GM18526 (cell line): ENCODE measurements around the gene PKP1.

Experiments
- POLR2A ChIP-seq: IDR thresholded peaks from 3 replicates; pipeline ENCODE4 v1.6.1; 2011; ENCODE audit not compliant: insufficient read length; ENCODE audit errors: extremely low read depth

PKP1 gene

GRCh38 chr1:201346337-201346939 is 63.1 kb downstream of the PKP1 start:
- TF ChIP-seq POLR2A: no peak

GRCh38 chr1:201346987-201347386 is 63.7 kb downstream of the PKP1 start:
- TF ChIP-seq POLR2A: no peak

DNA sequence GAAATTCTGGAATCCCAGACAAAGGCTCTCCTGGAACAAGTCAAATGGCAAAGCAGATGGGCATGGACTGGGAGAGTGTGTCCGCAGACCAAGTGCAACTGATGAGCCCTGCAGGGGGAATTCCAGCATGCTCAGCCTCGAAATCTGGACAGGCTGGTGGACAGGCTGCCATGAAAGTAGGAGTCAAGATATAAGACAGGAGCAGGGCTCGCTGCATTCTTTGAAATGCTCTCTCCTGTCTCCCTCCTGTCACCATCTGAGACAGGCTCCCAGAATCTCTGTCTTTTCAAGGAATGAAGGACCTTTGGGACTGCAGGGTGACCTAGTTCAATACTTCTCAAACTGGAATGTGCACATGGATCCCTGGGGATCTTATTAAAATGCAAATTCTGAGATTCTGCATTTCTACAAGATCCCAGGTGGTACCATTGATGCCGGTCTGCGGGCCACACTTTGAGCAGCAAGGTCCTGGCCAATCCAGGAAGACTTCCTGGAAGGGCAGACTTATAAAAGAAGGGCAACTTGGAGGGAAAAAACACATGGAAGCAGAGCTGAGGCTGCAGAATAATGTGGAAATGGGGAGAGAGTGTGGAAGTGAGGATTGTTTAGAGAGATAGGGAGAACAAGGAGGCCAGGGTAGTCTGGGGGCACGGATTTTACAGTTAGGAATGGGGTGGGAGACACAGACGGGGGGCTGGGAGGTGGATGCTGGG is 64.3 kb downstream of the PKP1 start:
- no peak for TF ChIP-seq POLR2A

DNA sequence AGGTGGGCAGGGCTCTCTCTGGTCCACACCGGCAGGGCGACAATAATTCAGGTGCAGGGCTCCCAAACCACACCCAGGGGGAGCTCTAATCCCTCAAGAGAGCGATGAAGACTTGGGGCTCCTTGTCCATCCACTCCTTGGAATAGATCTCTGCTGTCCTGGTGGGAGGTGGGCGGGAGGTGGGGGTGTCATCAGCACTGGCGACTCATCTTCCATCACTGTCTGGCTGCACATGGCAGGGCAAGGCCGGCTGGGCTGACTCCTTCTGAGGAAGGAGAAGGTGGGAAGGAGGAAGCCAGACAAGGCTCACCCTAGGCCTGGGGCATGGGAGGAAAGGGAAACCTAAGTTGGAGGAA is 64.9 kb downstream of the PKP1 start:
- no peak for TF ChIP-seq POLR2A

- no peak for TF ChIP-seq POLR2A
Measured at GRCh38 chr1:201349092-201349491, 65.8 kb downstream of the PKP1 start.

GRCh38 chr1:201350361-201350725 is 67.0 kb downstream of the PKP1 start:
- no peak for TF ChIP-seq POLR2A

GRCh38 chr1:201350884-201351283 is 67.6 kb downstream of the PKP1 start:
- TF ChIP-seq POLR2A: no peak

DNA sequence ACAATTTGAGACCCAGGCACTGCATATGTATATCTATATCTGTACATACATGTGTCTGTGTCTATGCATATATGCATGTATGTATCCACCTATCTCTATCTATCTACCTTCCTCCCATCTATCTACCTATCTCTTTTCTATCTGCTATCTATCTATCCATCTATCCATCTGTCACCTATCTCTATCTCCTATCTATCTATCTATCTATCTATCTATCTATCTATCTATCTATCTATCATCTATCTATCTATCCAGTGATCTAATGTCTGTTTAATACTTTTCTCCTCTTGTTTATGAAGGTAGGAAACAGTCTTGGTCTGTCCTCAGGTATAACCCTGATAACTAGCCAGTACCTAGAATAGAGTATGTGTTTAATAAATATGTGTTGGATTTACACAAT is 68.3 kb downstream of the PKP1 start:
- no peak for TF ChIP-seq POLR2A

DNA sequence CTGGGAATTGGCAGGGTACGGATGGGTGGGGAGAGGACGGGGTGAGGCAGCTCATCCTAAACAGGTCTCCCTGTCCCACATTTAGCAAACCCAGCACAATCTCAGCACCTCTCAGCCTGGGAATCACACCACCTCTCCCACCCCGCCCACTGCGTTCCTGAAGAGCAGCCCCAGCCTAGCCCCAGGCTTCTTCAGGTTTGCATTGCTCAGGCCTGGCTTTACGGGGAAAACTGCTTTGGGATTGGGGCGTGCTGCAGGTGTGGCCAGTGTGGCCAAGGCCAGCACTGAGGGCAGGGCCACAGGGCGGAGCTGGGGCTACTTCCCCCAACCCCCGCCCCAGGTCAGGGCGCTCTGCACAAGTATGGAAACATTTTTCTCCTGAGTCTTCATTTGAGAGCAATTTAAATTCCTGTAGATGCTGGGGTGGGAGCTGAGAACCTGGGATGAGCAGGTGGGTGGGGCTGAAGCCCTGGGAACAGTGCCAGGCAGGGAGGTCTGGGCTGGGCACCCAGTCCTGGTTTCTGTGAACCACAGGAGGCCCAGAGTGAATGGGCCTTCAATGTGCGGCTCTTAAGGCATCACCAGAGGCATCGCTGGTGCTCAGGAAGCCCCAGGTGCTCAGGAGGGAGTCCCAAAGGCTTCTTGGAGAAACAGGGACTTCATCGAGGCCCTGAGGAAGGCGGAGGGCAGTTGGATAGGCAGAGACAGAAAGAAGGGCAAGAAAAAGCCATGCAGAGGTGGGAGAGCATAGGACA is 70.1 kb downstream of the PKP1 start:
- no peak for TF ChIP-seq POLR2A

GRCh38 chr1:201354151-201354900 is 71.0 kb downstream of the PKP1 start:
- TF ChIP-seq POLR2A: no peak

DNA sequence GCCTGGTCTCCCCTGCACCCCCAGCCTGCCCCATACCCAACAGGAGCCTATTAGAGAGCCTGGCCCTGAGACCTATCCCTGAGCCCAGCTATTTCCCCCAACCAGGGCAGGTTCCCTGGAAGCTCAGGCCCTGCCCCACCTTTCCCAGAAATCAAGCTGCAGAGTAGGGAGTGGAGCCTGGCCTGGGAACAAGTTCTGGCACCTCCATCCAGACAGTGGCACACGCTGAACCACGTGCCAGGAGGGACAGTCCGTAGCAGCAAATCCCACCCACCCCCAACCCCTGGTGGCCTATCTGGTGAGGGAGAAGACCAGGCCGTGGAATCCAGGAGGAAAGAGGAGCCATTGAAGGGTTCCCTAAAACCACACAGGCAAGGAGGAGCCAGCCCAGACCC is 71.6 kb downstream of the PKP1 start:
- no peak for TF ChIP-seq POLR2A

GRCh38 chr1:201355471-201355870 is 72.2 kb downstream of the PKP1 start:
- no peak for TF ChIP-seq POLR2A

GRCh38 chr1:201356236-201356635 is 72.9 kb downstream of the PKP1 start:
- no peak for TF ChIP-seq POLR2A

GRCh38 chr1:201356701-201357100 is 73.4 kb downstream of the PKP1 start:
- no peak for TF ChIP-seq POLR2A

DNA sequence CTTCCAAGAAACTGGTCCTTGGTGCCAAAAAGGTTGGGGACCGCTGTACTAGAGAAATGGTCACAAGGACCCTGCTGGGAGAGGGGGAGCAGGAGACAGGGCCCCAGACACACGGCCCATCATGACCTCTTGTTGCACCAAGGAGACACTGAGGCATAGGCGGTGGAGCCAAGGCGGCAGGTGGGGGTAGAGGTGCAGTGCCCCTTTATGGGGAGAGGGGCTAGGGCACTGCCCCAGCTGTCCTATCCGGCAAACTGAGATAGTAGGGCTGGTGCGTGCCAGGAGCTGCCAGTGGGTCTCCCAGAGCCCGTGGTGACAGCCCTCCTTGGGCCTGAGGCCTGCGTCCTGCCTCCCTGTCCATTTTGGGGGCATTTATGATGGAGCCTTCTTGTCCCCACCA is 73.9 kb downstream of the PKP1 start:
- no peak for TF ChIP-seq POLR2A
